Skin of body (tissue), 2 donors: Measurements from ENCODE around the gene PAXX. TPM values are rescaled to one million over a fixed set of nuclear protein-coding genes. Genes with fewer than 3 reads are reported as not detected.
"Not testable (repeated sequence)": the region's sequence is repeated elsewhere in the genome, so short reads cannot be mapped to it uniquely, and the experiment has no call there.

ENCODE experiments used
- DNase-seq: peaks from one replicate; lab custom pipeline; 2025; lab: John Stamatoyannopoulos, UW
- total RNA-seq: library from RNA; depleted of rRNA; stranded (reverse); fragments of >200 nt; gene quantifications from one replicate; pipeline ENCODE4 v1.2.3, GENCODE V29; 2014

PAXX gene
- total RNA-seq, 1 donor from 2014 or later: 13.0 TPM

DNA sequence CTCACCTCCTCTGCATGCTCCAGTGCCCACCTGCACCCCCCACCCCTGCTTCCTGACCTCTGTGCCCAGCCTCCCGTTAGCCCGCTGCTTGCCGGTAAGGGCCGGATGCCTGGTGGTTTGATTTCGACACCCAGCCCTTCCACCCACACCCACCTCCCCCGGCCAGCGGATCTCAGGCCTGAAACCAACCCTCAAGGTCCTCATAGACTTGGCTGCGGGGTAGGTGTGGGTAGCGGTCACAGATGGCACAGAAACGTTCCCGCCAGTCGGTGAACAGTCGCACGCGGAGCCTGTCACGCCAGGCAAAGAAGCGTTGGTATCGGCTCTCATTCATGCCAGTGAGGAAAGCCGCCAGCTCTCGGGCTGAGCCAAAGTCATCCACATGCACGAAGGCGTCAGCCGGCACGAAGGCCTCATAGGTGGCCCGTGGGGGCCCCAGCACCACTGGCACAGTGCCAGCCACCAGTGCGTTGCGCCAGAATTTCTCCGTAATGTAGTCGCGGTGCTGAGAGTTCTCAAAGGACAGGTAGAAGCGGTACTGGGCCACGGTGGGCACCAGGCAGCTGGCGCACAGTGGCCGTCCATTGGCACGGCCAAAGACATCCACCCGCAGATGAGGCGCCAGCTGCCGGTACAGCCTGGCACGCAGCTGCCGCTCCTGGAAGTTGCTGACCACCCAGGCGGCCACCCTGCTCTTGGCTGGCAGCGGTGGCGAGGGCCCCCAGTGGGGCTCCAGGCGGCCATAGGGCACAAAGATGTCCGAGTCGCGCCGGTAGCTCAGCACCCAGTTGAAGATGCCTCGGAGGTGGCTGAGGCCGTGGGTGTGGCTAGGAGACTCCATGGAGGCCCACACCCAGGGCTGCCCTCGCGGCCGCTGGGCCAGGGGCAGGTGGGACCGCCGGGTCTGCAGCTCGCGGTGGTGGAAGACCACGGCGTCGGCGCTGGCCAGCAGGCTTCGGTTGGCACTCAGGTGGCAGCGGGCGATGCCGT, 38.6 kb downstream of the PAXX start:
- DNase-seq: no peak

- no peak for DNase-seq
These were observed 39.9 kb downstream of the PAXX start, which contains the start of gene FUT7 for GRCh38 chr9:137031904-137032640. Gene FUT7, minus strand, starts transcription at chr9:137032088. Its CDS starts 97 bp downstream, at chr9:137031991.

GRCh38 chr9:137032858-137033257, 40.6 kb downstream of the PAXX start:
- DNase-seq: no peak

- not testable (repeated sequence) for DNase-seq
These were observed 41.3 kb downstream of the PAXX start for GRCh38 chr9:137033481-137033880.

GRCh38 chr9:137034039-137034708, 42.0 kb downstream of the PAXX start:
- DNase-seq: no peak

GRCh38 chr9:137034709-137035506, 42.7 kb downstream of the PAXX start:
- peak; percentile 76 for DNase-seq

DNA sequence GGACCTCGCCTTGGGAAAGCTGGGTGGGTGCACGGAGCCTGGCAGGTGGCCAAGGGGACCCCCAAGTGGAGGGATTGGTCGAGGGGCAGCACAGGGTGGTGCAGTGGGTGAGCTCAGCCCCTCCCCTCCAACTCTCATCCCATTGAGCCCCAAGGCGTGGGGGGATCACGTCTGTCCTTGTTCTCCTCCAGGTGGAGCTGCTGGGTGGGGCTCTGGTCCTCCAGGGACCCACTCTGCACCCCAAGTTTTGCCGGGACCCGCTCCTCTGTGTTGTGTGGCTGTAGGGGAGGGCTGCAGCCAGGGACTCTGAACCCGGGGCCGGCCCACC, 43.2 kb downstream of the PAXX start:
- no peak for DNase-seq

DNA sequence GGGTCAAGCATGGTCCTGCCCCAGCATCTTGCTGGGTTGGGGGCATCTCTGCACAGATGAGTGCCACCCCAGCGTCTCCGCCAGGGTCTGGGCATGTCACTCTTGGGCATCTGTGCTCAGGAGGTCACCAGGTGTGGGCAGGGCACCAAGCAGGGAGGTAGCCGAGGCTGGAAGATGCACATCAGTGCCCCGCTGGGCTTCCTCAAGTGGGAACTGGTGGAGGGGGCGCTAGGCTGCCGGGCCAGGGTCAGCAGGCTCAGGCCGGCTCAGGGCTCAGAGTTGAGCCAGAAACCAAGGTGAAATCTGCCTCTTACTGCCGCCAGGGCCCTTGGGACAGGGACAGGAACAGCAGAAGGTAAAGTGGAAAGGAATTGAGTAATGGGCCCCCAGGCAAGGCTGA, 43.7 kb downstream of the PAXX start:
- no peak for DNase-seq

- no peak for DNase-seq
These were observed 44.8 kb downstream of the PAXX start for GRCh38 chr9:137037035-137037434.

- no peak for DNase-seq
These were observed 45.3 kb downstream of the PAXX start for GRCh38 chr9:137037483-137037882.

- DNase-seq: no peak
These were observed 46.7 kb downstream of the PAXX start for GRCh38 chr9:137038916-137039315.

- DNase-seq: no peak
These were observed 47.6 kb downstream of the PAXX start for GRCh38 chr9:137039611-137040366.

- DNase-seq: no peak
These were observed 48.3 kb downstream of the PAXX start for GRCh38 chr9:137040568-137040967.

GRCh38 chr9:137041124-137041523, 48.9 kb downstream of the PAXX start:
- DNase-seq: no peak

GRCh38 chr9:137042751-137043727, 50.8 kb downstream of the PAXX start:
- no peak for DNase-seq
